ENCODE results near the gene ZNRF3.

ZNRF3 gene

DNA sequence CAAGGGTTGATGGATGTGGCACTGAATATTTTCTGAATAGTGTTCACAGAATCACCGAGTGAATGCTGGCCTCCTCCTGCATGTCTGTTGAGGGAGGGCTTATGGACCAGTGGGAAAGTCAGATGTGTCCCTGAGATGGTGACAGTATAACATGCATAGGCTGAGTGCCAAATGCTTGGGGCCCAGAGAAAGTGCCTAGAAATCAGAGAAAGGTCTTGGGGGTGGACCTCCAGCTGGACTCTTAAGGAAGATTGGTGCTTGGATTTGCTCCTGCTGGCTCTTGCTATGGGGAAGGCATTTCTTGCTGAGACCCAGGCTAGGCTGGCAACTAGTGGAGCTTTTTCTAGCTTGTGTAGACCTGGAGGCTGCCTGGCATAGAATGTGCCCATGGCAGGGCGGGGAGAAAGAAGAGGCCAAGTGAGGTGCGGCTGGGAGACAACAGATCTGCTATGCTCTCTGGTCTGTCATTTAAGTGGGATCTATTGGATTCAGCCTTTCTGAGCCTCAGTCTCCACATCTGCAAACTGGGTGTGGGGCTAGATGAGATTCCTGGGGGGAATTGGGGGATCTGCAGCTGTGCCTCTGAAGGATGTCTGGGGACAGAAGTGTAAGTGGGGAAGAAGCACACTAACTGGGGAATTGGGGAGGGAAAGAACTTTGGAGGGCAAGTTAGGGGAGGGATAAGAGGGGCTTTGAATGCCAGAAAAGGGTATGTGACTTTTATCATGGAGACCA, 27.4 kb downstream of the ZNRF3 start:
- Mint-ChIP-seq H3K9me3 (no peaks in the 10 kb centered on the region), H3K27me3 (ENCODE audit: low read depth) (no peaks in the 10 kb centered on the region), H3K27ac (peak overlapping the region; percentile 95 to 96 (median 96)), H3K4me3 (peak overlapping the region; percentile 14 to 40 (median 29)), H3K4me1 (peaks cover 82% of the 10 kb centered on the region), H3K36me3 (ENCODE audit: low read depth) (no peaks in the 10 kb centered on the region)
- no peak for TF ChIP-seq CTCF (IDR thresholded peaks at IDR 0.05; ENCODE audit: unreplicated experiment in 3 of 3)

- Mint-ChIP-seq H3K9me3 (no peaks in the 10 kb centered on the region), H3K4me3 (peak overlapping the region in 2 of 3 experiments; percentile 12 to 14), H3K36me3 (ENCODE audit: low read depth) (no peaks in the 10 kb centered on the region), H3K27ac (peak overlapping the region; percentile 95 to 96 (median 96)), H3K27me3 (ENCODE audit: low read depth) (no peaks in the 10 kb centered on the region), H3K4me1 (peaks cover 82% of the 10 kb centered on the region)
- no peak for TF ChIP-seq CTCF (IDR thresholded peaks at IDR 0.05; ENCODE audit: unreplicated experiment in 3 of 3)
These were observed 27.9 kb downstream of the ZNRF3 start for GRCh38 chr22:28911304-28911690.

GRCh38 chr22:28911777-28912669, 28.7 kb downstream of the ZNRF3 start:
- Mint-ChIP-seq H3K9me3 (no peaks in the 10 kb centered on the region), H3K36me3 (ENCODE audit: low read depth) (no peaks in the 10 kb centered on the region), H3K4me1 (peaks cover 85% of the 10 kb centered on the region), H3K27ac (peak overlapping the region; percentile 95 to 96 (median 96)), H3K4me3 (peak overlapping the region in 2 of 3 experiments; percentile 48 to 57), H3K27me3 (ENCODE audit: low read depth) (no peaks in the 10 kb centered on the region)
- no peak for TF ChIP-seq CTCF (IDR thresholded peaks at IDR 0.05; ENCODE audit: unreplicated experiment in 3 of 3)

DNA sequence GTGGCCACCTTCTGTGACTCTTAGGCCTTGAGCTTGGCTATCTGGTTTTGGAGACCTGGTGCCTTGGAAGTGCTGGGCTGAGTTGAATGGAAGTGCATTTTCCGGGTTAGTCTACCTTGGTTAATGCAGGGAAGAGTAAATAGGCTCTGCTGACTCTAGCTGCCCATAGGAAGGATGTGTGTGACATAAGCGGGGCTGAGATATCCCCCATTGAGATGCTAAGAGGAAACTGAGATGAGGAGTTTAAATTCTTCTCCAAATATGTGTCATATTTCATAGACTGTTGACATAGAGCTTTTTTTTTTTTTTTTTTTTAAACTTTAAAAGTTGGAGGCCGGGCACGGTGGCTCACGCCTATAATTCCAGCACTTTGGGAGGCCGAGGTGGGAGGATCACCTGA, 30.8 kb downstream of the ZNRF3 start:
- Mint-ChIP-seq H3K4me3 (peak overlapping the region in 1 of 3 experiments; percentile 15), H3K36me3 (ENCODE audit: low read depth) (no peaks in the 10 kb centered on the region), H3K9me3 (no peaks in the 10 kb centered on the region), H3K4me1 (peaks cover 87% of the 10 kb centered on the region), H3K27me3 (ENCODE audit: low read depth) (no peaks in the 10 kb centered on the region), H3K27ac (peak overlapping the region; percentile 84 to 96 (median 96))
- no peak for TF ChIP-seq CTCF (IDR thresholded peaks at IDR 0.05; ENCODE audit: unreplicated experiment in 3 of 3)

DNA sequence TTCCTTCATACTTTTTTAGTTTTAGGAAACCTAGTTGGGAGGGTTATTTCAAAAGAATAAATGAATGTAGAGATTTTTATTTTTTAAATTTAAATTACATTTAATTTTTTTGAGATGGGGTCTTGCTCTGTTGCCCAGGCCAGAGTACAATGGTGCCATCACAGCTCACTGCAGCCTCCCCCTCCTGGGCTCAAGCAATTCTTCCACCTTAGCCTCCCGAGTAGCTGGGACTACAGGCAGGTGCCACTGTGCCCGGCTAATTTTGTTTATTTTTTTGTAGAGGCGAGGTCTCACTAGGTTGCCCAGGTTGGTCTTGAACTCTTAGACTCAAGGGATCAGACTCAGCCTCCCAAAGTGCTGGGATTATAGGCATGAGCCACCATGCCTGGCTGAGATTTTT, 32.6 kb downstream of the ZNRF3 start:
- Mint-ChIP-seq H3K27me3 (ENCODE audit: low read depth) (no peaks in the 10 kb centered on the region), H3K4me1 (peaks cover 83% of the 10 kb centered on the region), H3K27ac (peak overlapping the region; percentile 94 to 98 (median 98)), H3K9me3 (no peaks in the 10 kb centered on the region), H3K4me3 (no peak overlapping the region), H3K36me3 (ENCODE audit: low read depth) (no peaks in the 10 kb centered on the region)
- no peak for TF ChIP-seq CTCF (IDR thresholded peaks at IDR 0.05; ENCODE audit: unreplicated experiment in 3 of 3)

Data from nephron (organoid).